HepG2 (cell line): ENCODE results near the gene GHRL. TPM values are rescaled to one million over a fixed set of nuclear protein-coding genes. Genes with fewer than 3 reads are reported as not detected.

Source experiments
- ATAC-seq: fragments of 200-7000 bp; cut with Tn5 transposase; 3 replicates; pipeline ENCODE4 v1.9.1; 2020; ENCODE audit warnings: mild to moderate bottlenecking, moderate library complexity
- BruUV-seq: library from RNA; stranded (reverse); fragments of 400-500 nt; replicated peaks from 2 replicates; lab custom pipeline; 2021; lab: Mats Ljungman, UMichigan
- CTCF ChIA-PET: fragments of 300-600 bp; formaldehyde crosslinking; extraction: SDS; loops from one replicate; lab custom pipeline; 2021; ENCODE audit warnings: low total read pairs, inconsistent platforms, low intra/inter-chr PET ratio; lab: Yijun Ruan, JAX
- POLR2A ChIA-PET: fragments of 350-600 bp; sonication (Branson Sonifier 250); formaldehyde crosslinking; loops from one replicate; lab custom pipeline; 2020; ENCODE audit warnings: antibody characterized with exemption, inconsistent platforms; lab: Yijun Ruan, JAX
- DNase-seq: peaks from one replicate; pipeline ENCODE4 v3.0.0-alpha.2; 2015; ENCODE audit warnings: low spot score
- FAIRE-seq: peaks from 3 replicates; lab custom pipeline; 2011; peaks lifted over from hg19 to GRCh38; lab: Jason Lieb, UNC
- H2AFZ ChIP-seq: one replicate; pipeline ENCODE4 v1.6.1; 2011; ENCODE audit warnings: low read length, inconsistent platforms
- H3K27ac ChIP-seq: fragments of 300-600 bp; 3 replicates; pipeline ENCODE4 v1.8.0; 2011; ENCODE audit warnings: mixed run types, mild to moderate bottlenecking, mixed read lengths, low read length, inconsistent platforms; ENCODE audit not compliant: insufficient read depth; ENCODE audit errors: extremely low read length
- H3K27me3 ChIP-seq, 2 experiments: fragments of 200-600 bp in 1 of 2; 2 replicates in 1 of 2; 3 replicates in 1 of 2; pipeline versions ENCODE4 v1.6.0 to v1.8.0; 2011; ENCODE audit warnings: low read length in 2 of 2, mild to moderate bottlenecking in 2 of 2, moderate library complexity in 2 of 2, inconsistent platforms in 1 of 2; ENCODE audit not compliant: insufficient read depth in 2 of 2, control insufficient read depth in 1 of 2
- H3K36me3 ChIP-seq, 2 experiments: fragments of 200-600 bp in 1 of 2; replicated peaks in 1 of 2; 2 replicates in 1 of 2; 3 replicates in 1 of 2; pipeline versions ENCODE4 v1.5.1 to v1.8.0; 2011; ENCODE audit warnings: low read length in 2 of 2, inconsistent platforms in 1 of 2; ENCODE audit not compliant: insufficient read depth in 2 of 2, control insufficient read depth in 1 of 2
- H3K4me1 ChIP-seq: 2 replicates; pipeline ENCODE4 v1.5.1; 2012; ENCODE audit warnings: low read length, inconsistent platforms; ENCODE audit not compliant: insufficient read depth
- H3K4me2 ChIP-seq: 2 replicates; pipeline ENCODE4 v1.6.0; 2011; ENCODE audit warnings: low read depth, low read length, inconsistent platforms
- H3K4me3 ChIP-seq, 3 experiments: fragments of 200-600 bp in 1 of 3; sonication (generic), shearing (Covaris generic) in 1 of 3; replicated peaks in 1 of 3; 2 replicates each; pipeline ENCODE4 v1.5.1; 2011 to 2016; ENCODE audit warnings: low read length in 3 of 3, inconsistent platforms in 2 of 3, low read depth in 2 of 3, mild to moderate bottlenecking in 2 of 3, control low read depth in 1 of 3, mixed read lengths in 1 of 3; ENCODE audit not compliant: insufficient read depth in 1 of 3
- H3K79me2 ChIP-seq: one replicate; pipeline ENCODE4 v1.6.1; 2011; ENCODE audit warnings: low read length, inconsistent platforms; ENCODE audit not compliant: insufficient read depth
- H3K9ac ChIP-seq: 2 replicates; pipeline ENCODE4 v1.6.0; 2011; ENCODE audit warnings: mild to moderate bottlenecking, low read depth, low read length, inconsistent platforms; ENCODE audit not compliant: insufficient read depth
- H3K9me3 ChIP-seq: 2 replicates; pipeline ENCODE4 v1.5.1; 2012; ENCODE audit warnings: mild to moderate bottlenecking, low read length
- H4K20me1 ChIP-seq: 2 replicates; pipeline ENCODE4 v1.6.0; 2011; ENCODE audit warnings: inconsistent platforms, mild to moderate bottlenecking, low read length, moderate library complexity; ENCODE audit not compliant: insufficient read depth
- CEBPB ChIP-seq: IDR thresholded peaks from 2 replicates; pipeline ENCODE4 v1.6.1; 2011; ENCODE audit warnings: low read depth, low read length, improper control_type of control experiment, borderline replicate concordance
- POLR2A ChIP-seq, 2 experiments: IDR thresholded peaks; 2 replicates each; pipeline ENCODE4 v1.6.1; 2011; ENCODE audit warnings: low read depth in 2 of 2, low read length in 2 of 2, mild to moderate bottlenecking in 1 of 2, moderate library complexity in 1 of 2; ENCODE audit not compliant: insufficient read depth in 1 of 2
- POLR2AphosphoS5 ChIP-seq: IDR thresholded peaks from 2 replicates; pipeline ENCODE4 v1.6.1; 2012; ENCODE audit warnings: low read depth, low read length
- POLR2G ChIP-seq: fragments of 200-400 bp; formaldehyde crosslinking; IDR thresholded peaks from 2 replicates; pipeline ENCODE4 v1.6.1; 2018; ENCODE audit warnings: mild to moderate bottlenecking, low read depth, low read length, moderate library complexity
- SRF ChIP-seq: IDR thresholded peaks from 2 replicates; pipeline ENCODE4 v1.6.1; 2011; ENCODE audit warnings: mild to moderate bottlenecking, low read depth, low read length, moderate library complexity
- ZNF441 ChIP-seq: sonication (generic); formaldehyde crosslinking; IDR thresholded peaks from 2 replicates; pipeline ENCODE4 v1.7.0; 2021; ENCODE audit warnings: missing genetic modification reagents, borderline replicate concordance
- WGBS: methylation state at CpG from one replicate; pipeline ENCODE4 v1.1.6; 2017; ENCODE audit warnings: low lambda C conversion rate; 5-methylcytosine and 5-hydroxymethylcytosine counted together
- in situ Hi-C: cut with HindIII; loops from 2 replicates; pipeline ENCODE4 v1.10.0; 2017; ENCODE audit warnings: low pct_unique_long_range_greater_than_20kb; ENCODE audit not compliant: extremely low pct_ligation_motif_present
- intact Hi-C: fragments of 100-400 bp; cut with micrococcal nuclease; formaldehyde crosslinking; loops from one replicate; pipeline ENCODE4 v1.10.0; 2022; ENCODE audit not compliant: unreplicated experiment
- polyA plus RNA-seq, 8 experiments: library from polyadenylated mRNA; depleted of rRNA in 3 of 8; stranded (reverse) in 7 of 8; unstranded in 1 of 8; fragments of >200 nt; fragmentation: Illumina TruSeq in 4 of 8; extraction: Trizol in 4 of 8; gene quantifications; 2 replicates each; pipeline versions ENCODE4 v1.2.1 to v1.2.3, GENCODE V29; 2011 to 2016; ENCODE audit warnings: low read depth in 4 of 8, missing spikeins in 1 of 8, mixed read lengths in 1 of 8; ENCODE audit not compliant: insufficient read depth in 1 of 8
- total RNA-seq, 5 experiments: library from RNA; depleted of rRNA; stranded (reverse); fragments of >200 nt; fragmentation: Illumina TruSeq; extraction: Trizol; gene quantifications; 2 replicates each; pipeline ENCODE4 v1.2.3, GENCODE V29; 2016; ENCODE audit warnings: low read depth in 1 of 5

The GHRL gene
- total and polyA plus RNA-seq, 2 of the 13 experiments (the other 11 are each of a cell fraction or from before 2014, with no cell fraction given) = 0.09 TPM; not detected in 1

- in situ Hi-C loops (no loop called here), intact Hi-C loops (no loop called here)
- no peak overlapping the region for H3K27ac ChIP-seq
- no peaks in the 10 kb centered on the region for H4K20me1 ChIP-seq
- H3K4me1 ChIP-seq = no peaks in the 10 kb centered on the region
- no TSS peak for BruUV-seq
- H3K4me3 ChIP-seq = no peak overlapping the region
- ChIA-PET POLR2A (no interaction called here), CTCF (no interaction called here)
- H3K9ac ChIP-seq = no peak overlapping the region
- no peak overlapping the region for H3K4me2 ChIP-seq
- TF ChIP-seq CEBPB = no peak
- TF ChIP-seq ZNF441 (CRISPR knock-in tag) = no peak
- TF ChIP-seq POLR2A (IDR thresholded peaks at IDR 0.05; ENCODE audit: insufficient read depth in 1 of 2, low read depth in 2 of 2, low read length in 2 of 2) = 0 out of 4 replicates have a peak, but pooled peaks of 1 of the 2 experiments have one; percentile 4
- TF ChIP-seq POLR2G = peak; percentile 22; the same call in 1 of the 2 replicates
- peaks cover 28 to 51% of the 10 kb centered on the region in 2 experiments for H3K36me3 ChIP-seq
- DNase-seq (no peak), FAIRE-seq (no peak), ATAC-seq (no peak)
- no peak overlapping the region for H2AFZ ChIP-seq
- H3K27me3 ChIP-seq = no peaks in the 10 kb centered on the region
- no peaks in the 10 kb centered on the region for H3K9me3 ChIP-seq
- H3K79me2 ChIP-seq = no peaks in the 10 kb centered on the region
- 99% methylated on average over 9 of the region's 9 CpGs for WGBS
Measured at GRCh38 chr3:10284496-10284895, 8.3 kb downstream of the GHRL start.

GRCh38 chr3:10283638-10284037, 9.1 kb downstream of the GHRL start:
- no peak for DNase-seq
- no peak for FAIRE-seq
- Histone ChIP-seq H3K9me3 (no peaks in the 10 kb centered on the region), H3K9ac (no peak overlapping the region), H2AFZ (no peak overlapping the region), H3K4me3 (no peak overlapping the region), H3K27me3 (no peaks in the 10 kb centered on the region), H3K27ac (no peak overlapping the region), H4K20me1 (no peaks in the 10 kb centered on the region), H3K79me2 (no peaks in the 10 kb centered on the region), H3K36me3 (peaks cover 30 to 56% of the 10 kb centered on the region in 2 experiments), H3K4me2 (no peak overlapping the region), H3K4me1 (no peaks in the 10 kb centered on the region)
- ChIA-PET POLR2A (interaction anchor here (1.2 kb wide), 1 partner anchor 9 kb away, joined by 3 read pairs; the partner anchor contains the start of gene GHRL), CTCF (no interaction called here)
- ATAC-seq = no peak
- in situ Hi-C loops = no loop called here
- BruUV-seq = no TSS peak
- intact Hi-C loops = no loop called here
- no peak for TF ChIP-seq SRF
- peak; percentile 18; the same call in 1 of the 2 replicates for TF ChIP-seq POLR2AphosphoS5
- WGBS = 96% methylated on average over 4 of the region's 5 CpGs
